Stimulated activated CD4-positive, alpha-beta T cell treated with anti-CD3 and anti-CD28 coated beads, Interleukin-4, amount 100 ng/mL, for 24 hours (primary cell): ENCODE results near the gene TULP4.

Experiments
- DNase-seq: peaks from one replicate; pipeline ENCODE4 v3.0.0-alpha.2; 2020

Gene TULP4, protein sequence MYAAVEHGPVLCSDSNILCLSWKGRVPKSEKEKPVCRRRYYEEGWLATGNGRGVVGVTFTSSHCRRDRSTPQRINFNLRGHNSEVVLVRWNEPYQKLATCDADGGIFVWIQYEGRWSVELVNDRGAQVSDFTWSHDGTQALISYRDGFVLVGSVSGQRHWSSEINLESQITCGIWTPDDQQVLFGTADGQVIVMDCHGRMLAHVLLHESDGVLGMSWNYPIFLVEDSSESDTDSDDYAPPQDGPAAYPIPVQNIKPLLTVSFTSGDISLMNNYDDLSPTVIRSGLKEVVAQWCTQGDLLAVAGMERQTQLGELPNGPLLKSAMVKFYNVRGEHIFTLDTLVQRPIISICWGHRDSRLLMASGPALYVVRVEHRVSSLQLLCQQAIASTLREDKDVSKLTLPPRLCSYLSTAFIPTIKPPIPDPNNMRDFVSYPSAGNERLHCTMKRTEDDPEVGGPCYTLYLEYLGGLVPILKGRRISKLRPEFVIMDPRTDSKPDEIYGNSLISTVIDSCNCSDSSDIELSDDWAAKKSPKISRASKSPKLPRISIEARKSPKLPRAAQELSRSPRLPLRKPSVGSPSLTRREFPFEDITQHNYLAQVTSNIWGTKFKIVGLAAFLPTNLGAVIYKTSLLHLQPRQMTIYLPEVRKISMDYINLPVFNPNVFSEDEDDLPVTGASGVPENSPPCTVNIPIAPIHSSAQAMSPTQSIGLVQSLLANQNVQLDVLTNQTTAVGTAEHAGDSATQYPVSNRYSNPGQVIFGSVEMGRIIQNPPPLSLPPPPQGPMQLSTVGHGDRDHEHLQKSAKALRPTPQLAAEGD (N-terminal part only)

DNA sequence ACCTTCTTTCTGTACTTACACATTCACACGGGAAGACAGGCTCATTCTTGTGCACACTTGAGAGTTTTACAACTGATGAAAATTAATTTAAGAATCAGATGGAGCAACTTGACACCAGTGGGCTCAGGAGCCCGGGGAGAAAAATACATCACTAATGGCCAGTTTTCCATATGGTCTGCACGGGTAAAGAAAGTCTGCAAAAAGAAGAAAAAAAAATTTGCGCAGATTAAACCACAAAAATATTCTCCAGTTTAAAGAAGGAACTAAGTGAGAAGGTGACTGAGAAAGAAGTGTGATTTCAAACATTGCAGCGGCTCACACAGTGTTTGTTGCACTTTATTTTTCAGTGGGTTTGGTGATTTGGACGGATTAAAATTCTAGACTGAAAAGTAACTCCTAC, at the start of gene TULP4:
Gene TULP4 (plus strand): TSS at position 301 of the 400 bp plus-strand sequence. CDS start 1,552 bp downstream, outside the sequence.
- no peak for DNase-seq

DNA sequence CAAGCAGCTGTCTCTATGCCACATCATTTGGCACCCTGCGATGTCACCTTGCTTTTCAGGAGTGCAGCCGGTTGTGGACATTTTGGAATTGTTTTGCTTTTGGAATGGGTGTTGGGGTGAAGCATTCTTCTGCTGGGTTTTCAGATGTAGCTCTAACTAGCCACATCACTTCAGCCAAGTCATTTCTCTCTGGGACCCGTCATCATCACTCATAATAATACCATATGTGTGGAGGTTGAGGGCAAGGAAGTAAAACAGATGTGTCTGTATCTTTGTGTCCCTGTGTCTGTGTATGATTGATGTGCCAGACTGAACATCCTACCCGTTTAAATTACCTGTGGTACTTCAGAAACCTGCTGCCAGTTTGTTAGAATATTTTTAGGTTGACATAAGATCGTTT, 49.5 kb upstream of the TULP4 start:
- DNase-seq, result no peak

- no peak for DNase-seq
Measured at GRCh38 chr6:158264180-158264579, 48.1 kb upstream of the TULP4 start.

DNA sequence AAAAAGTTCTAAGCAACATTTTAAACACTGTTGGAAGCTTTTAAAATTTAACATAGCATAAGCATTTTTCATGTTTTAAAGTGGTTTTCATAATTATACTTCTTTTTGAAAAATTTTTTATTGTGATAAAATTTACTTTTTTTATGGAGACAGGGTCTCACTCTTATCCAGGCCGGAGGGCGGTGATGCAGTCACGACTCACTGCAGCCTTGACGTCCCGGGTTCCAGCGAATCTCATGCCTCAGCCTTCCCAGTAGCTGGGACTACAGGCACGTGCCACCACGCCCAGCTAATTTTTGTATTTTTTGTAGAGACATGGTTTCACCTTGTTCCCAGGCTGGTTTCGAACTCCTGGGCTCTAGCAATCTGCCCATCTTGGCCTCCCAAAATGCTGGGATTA, 46.1 kb upstream of the TULP4 start:
- no peak for DNase-seq

DNA sequence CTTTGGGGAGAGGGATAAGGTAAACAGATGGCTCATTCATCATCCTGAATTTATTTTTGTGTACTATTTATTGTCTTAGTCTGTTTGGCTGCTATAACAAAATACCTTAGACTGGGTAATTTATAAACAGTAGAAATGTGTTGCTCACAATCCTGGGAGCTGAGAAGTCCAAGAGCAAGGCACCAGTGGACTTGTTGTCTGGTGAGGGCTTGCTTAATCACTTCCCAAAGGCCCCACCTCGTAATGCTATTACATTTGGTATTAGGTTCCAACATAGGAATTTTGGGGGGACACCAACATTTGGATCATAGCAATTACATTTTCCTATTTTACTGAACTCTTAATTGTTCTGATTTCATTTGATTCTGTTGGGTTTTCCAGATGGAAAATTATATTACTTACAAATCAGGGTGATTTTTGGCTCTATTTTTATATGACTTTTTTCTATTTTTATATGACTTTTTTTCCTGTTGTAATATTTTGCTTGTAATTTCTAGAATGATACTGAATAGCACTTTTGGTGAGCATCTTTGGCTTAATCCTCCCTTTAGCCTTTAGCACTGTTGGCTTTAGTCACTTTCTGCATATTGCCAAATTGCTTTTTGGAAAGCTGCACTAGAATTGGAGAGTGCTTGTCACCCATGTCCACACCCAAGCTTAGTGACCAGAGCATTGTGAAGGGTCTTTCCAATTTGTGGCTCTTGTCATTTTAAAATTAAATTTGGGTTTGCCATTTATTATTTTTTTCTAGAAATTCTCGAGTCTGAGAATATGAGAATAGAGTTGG, 43.7 kb upstream of the TULP4 start:
- no peak for DNase-seq

GRCh38 chr6:158269657-158270056, 42.6 kb upstream of the TULP4 start:
- DNase-seq, result no peak

- no peak for DNase-seq
Measured at GRCh38 chr6:158270389-158271127, 41.7 kb upstream of the TULP4 start.

GRCh38 chr6:158272324-158272723, 39.9 kb upstream of the TULP4 start:
- DNase-seq, result no peak

- no peak for DNase-seq
Measured at GRCh38 chr6:158278004-158278403, 34.3 kb upstream of the TULP4 start.

DNA sequence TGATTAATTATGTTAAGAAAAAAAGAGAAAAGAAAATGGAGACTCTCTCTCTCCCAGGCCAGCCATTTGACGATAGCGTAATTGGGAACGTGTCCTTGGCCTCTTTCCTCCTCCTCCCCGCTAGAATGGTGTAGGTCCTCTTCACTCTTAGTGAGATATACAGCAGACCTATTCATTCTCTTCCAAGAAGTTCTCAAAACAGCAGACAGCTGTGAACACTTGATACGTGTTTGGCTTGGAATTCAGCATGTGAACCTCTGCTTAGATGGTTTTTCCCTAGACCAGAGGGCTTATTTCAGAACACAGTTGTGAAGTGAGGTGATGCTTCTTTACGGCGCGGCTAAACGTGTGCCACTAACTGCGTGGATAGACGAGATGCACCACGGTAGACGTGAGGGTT, 32.6 kb upstream of the TULP4 start:
- DNase-seq, result no peak

- DNase-seq, result no peak
Measured at GRCh38 chr6:158283304-158283980, 28.8 kb upstream of the TULP4 start.

- no peak for DNase-seq
Measured at GRCh38 chr6:158284007-158284875, 28.0 kb upstream of the TULP4 start.

DNA sequence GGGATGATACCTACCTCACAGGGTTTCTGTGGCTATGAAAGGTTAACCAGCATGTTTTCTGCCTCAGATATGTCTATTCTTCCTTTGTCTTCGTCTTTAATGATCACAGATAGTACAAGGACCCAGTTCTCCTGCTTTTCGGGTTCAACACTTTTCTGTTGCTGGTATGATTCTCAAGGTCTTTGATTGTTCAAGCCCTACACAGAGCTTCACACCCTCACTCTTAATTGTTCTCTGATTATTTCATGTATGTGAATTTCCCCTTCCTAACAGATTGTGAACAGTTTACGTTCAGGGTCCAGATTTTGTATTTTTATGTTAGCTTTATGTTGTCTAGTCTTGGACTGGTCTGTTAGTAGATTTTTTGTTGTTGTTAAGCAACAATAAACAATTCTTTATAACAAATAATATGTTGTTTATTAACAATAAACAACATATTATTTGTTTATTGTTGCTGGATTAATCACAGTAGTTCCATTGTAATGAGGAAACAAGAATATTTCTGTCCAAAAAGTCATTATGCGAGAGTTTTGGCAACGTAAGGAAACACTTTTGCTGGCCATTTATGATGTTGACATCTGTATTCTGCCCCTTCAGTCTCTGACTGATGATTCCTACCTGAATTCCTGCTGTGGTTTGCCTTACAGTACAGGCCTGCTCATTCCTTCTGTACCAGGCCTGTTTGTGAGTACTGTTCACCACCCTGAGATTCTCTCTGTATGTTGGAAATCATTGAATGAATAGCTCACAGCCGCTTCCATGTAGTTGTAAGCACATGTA, 27.2 kb upstream of the TULP4 start:
- no peak for DNase-seq

GRCh38 chr6:158285656-158286021, 26.6 kb upstream of the TULP4 start:
- DNase-seq, result no peak

GRCh38 chr6:158286413-158286812, 25.9 kb upstream of the TULP4 start:
- no peak for DNase-seq

DNA sequence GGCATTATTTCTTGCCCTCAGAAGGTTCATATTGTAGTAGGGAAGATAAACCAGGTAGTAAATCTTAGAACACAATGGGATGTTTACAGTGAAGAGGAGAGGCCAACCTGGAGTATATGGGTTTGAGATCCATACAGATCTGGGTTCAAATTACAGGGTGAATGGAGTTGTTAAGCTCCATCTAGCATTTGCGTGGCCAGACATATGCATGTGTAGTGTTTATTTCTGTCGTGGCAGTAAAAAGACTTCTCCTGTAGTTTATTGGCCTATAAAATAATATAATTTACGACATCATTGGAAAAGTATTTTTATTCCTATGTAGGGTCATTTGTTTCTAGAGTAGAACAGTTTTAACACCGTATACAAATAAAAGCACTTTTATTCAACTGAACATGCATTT, 25.2 kb upstream of the TULP4 start:
- no peak for DNase-seq

- no peak for DNase-seq
Measured at GRCh38 chr6:158290040-158290439, 22.2 kb upstream of the TULP4 start.

GRCh38 chr6:158290659-158291058, 21.6 kb upstream of the TULP4 start:
- DNase-seq, result peak; percentile 67

- DNase-seq, result no peak
Measured at GRCh38 chr6:158292016-158292415, 20.2 kb upstream of the TULP4 start.

DNA sequence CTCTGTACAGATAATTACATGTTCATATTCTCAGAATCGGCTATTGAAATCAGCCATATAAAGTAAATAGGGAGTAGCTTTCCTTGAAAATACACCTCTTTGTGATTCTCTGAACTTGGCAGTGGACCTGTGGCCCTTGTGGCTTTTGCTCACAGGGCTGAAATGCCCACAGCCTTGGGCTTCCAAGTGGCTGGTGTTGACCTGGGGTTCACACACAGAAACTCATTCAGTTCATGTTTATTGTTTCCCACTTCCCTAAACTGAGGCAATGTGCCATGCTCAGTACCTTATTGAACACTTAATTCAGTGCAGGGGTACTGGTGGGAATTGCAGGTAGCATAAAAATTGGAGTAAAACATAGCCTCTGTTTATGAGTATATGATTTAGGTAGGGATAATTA, 19.1 kb upstream of the TULP4 start:
- no peak for DNase-seq
